ENCODE results near the gene FPR2.

Gene FPR2

GRCh38 chr19:51779703-51780102, 18.7 kb downstream of the FPR2 start:
- DNase-seq (ENCODE audit: low read depth, low spot score), result no peak
- no peak overlapping the region for H3K4me3 ChIP-seq (ENCODE audit: low read depth, low read length)
- in situ Hi-C loops (cut with HindIII; ENCODE audit: low sequenced_read_pairs), result no loop called here
- TF ChIP-seq CTCF (IDR thresholded peaks at IDR 0.05; ENCODE audit: low read depth, low read length), result no peak

- no peak overlapping the region for H3K4me3 ChIP-seq (ENCODE audit: low read depth, low read length)
- no peak for TF ChIP-seq CTCF (IDR thresholded peaks at IDR 0.05; ENCODE audit: low read depth, low read length)
- DNase-seq (ENCODE audit: low read depth, low spot score), result no peak
- in situ Hi-C loops (cut with HindIII; ENCODE audit: low sequenced_read_pairs), result no loop called here
Measured at GRCh38 chr19:51780270-51780669, 19.3 kb downstream of the FPR2 start.

- in situ Hi-C loops (cut with HindIII; ENCODE audit: low sequenced_read_pairs), result no loop called here
- TF ChIP-seq CTCF (IDR thresholded peaks at IDR 0.05; ENCODE audit: low read depth, low read length), result no peak
- no peak for DNase-seq (ENCODE audit: low read depth, low spot score)
- no peak overlapping the region for H3K4me3 ChIP-seq (ENCODE audit: low read depth, low read length)
Measured at GRCh38 chr19:51781999-51782398, 21.0 kb downstream of the FPR2 start.

- peak; percentile 12 for TF ChIP-seq CTCF (IDR thresholded peaks at IDR 0.05; ENCODE audit: low read depth, low read length)
- no peak for DNase-seq (ENCODE audit: low read depth, low spot score)
- in situ Hi-C loops (cut with HindIII; ENCODE audit: low sequenced_read_pairs), result no loop called here
- no peak overlapping the region for H3K4me3 ChIP-seq (ENCODE audit: low read depth, low read length)
Measured at GRCh38 chr19:51783372-51783771, 22.4 kb downstream of the FPR2 start.

GRCh38 chr19:51784109-51784785, 23.3 kb downstream of the FPR2 start:
- in situ Hi-C loops (cut with HindIII; ENCODE audit: low sequenced_read_pairs), result no loop called here
- TF ChIP-seq CTCF (IDR thresholded peaks at IDR 0.05; ENCODE audit: low read depth, low read length), result no peak

GRCh38 chr19:51784922-51785690, 24.1 kb downstream of the FPR2 start:
- in situ Hi-C loops (cut with HindIII; ENCODE audit: low sequenced_read_pairs), result no loop called here
- TF ChIP-seq CTCF (IDR thresholded peaks at IDR 0.05; ENCODE audit: low read depth, low read length), result no peak
- no peak for DNase-seq (ENCODE audit: low read depth, low spot score)
- no peak overlapping the region for H3K4me3 ChIP-seq (ENCODE audit: low read depth, low read length)

More at GRCh38 chr19:51784109-51784785, 23.3 kb downstream of the FPR2 start:
- DNase-seq (ENCODE audit: low read depth, low spot score), result no peak
- no peak overlapping the region for H3K4me3 ChIP-seq (ENCODE audit: low read depth, low read length)

All from astrocyte of the spinal cord (primary cell).